Muscle of back (tissue), 11 donors: ENCODE results near the gene RPS6KL1. TPM values are rescaled to one million over a fixed set of nuclear protein-coding genes. Genes with fewer than 3 reads are reported as not detected.

Source experiments
- DNase-seq, 3 donors: peaks; one replicate each; pipeline versions ENCODE4 v3.0.0 to v3.0.0-alpha.2; 2013
- polyA plus RNA-seq, 10 donors: library from polyadenylated mRNA; unstranded; fragments of 120-200 nt; gene quantifications; one replicate each; pipeline ENCODE4 v1.2.1, GENCODE V29; 2013; ENCODE audit not compliant: insufficient read length in 10 of 10

Gene RPS6KL1
- polyA plus RNA-seq, 10 donors = 4.0 to 12.8 (median 9.6) TPM

GRCh38 chr14:74912801-74913200, 10.3 kb downstream of the RPS6KL1 start:
- no peak for DNase-seq

GRCh38 chr14:74912111-74912510, 10.9 kb downstream of the RPS6KL1 start:
- no peak for DNase-seq

- no peak for DNase-seq
Measured at GRCh38 chr14:74911704-74912103, 11.4 kb downstream of the RPS6KL1 start.

GRCh38 chr14:74911221-74911620, 11.8 kb downstream of the RPS6KL1 start:
- no peak for DNase-seq

- no peak for DNase-seq
Measured at GRCh38 chr14:74910556-74910955, 12.5 kb downstream of the RPS6KL1 start.

- no peak for DNase-seq
Measured at GRCh38 chr14:74909911-74910310, 13.1 kb downstream of the RPS6KL1 start.

- DNase-seq = no peak
Measured at GRCh38 chr14:74909501-74909900, 13.6 kb downstream of the RPS6KL1 start.

GRCh38 chr14:74908861-74909341, 14.2 kb downstream of the RPS6KL1 start:
- DNase-seq = no peak

- no peak for DNase-seq
Measured at GRCh38 chr14:74907744-74908143, 15.3 kb downstream of the RPS6KL1 start.

- no peak for DNase-seq
Measured at GRCh38 chr14:74906925-74907521, 16.0 kb downstream of the RPS6KL1 start.

- peak in 2 of 3 donors; percentile 71 to 76 for DNase-seq
Measured at GRCh38 chr14:74905595-74906142, 17.4 kb downstream of the RPS6KL1 start.

GRCh38 chr14:74904635-74905503, 18.2 kb downstream of the RPS6KL1 start:
- no peak for DNase-seq

- no peak for DNase-seq
Measured at GRCh38 chr14:74902941-74903705, 19.9 kb downstream of the RPS6KL1 start.

- DNase-seq = no peak
Measured at GRCh38 chr14:74898694-74899093, 24.4 kb downstream of the RPS6KL1 start.

- no peak for DNase-seq
Measured at GRCh38 chr14:74898083-74898482, 25.0 kb downstream of the RPS6KL1 start.

- no peak for DNase-seq
Measured at GRCh38 chr14:74897642-74898041, 25.4 kb downstream of the RPS6KL1 start.

GRCh38 chr14:74896400-74896799, 26.7 kb downstream of the RPS6KL1 start:
- DNase-seq = no peak

GRCh38 chr14:74893614-74894091, 29.4 kb downstream of the RPS6KL1 start:
- no peak for DNase-seq

GRCh38 chr14:74892745-74893144, 30.3 kb downstream of the RPS6KL1 start:
- no peak for DNase-seq

GRCh38 chr14:74891870-74892269, 31.2 kb downstream of the RPS6KL1 start:
- no peak for DNase-seq

- DNase-seq = no peak
Measured at GRCh38 chr14:74890262-74890661, 32.8 kb downstream of the RPS6KL1 start.
